Stimulated activated CD8-positive, alpha-beta memory T cell treated with anti-CD3 and anti-CD28 coated beads, Interleukin-2, amount 100 ng/mL, for 48 hours (primary cell): ENCODE data around the gene WNT2.

Experiments used
- DNase-seq, 2 donors: peaks; one replicate each; pipeline ENCODE4 v3.0.0-alpha.2; 2020; ENCODE audit warnings: low read depth in 2 of 2

WNT2 gene

GRCh38 chr7:117322741-117323304 is at the start of gene WNT2:
TSS of gene WNT2 (minus strand) at chr7:117323058. CDS start at chr7:117322989, 69 bp downstream.
- no peak for DNase-seq

GRCh38 chr7:117372073-117372472 is 49.2 kb upstream of the WNT2 start:
- DNase-seq = no peak

GRCh38 chr7:117364339-117365080 is 41.7 kb upstream of the WNT2 start:
- no peak for DNase-seq

GRCh38 chr7:117362294-117362888 is 39.5 kb upstream of the WNT2 start:
- DNase-seq = no peak

- DNase-seq = no peak
Observed at GRCh38 chr7:117350027-117350426, 27.2 kb upstream of the WNT2 start.

- no peak for DNase-seq
Observed at GRCh38 chr7:117349570-117349969, 26.7 kb upstream of the WNT2 start.

GRCh38 chr7:117347962-117348672 is 25.3 kb upstream of the WNT2 start:
- DNase-seq = no peak

- no peak for DNase-seq
Observed at GRCh38 chr7:117347480-117347879, 24.6 kb upstream of the WNT2 start.

GRCh38 chr7:117346161-117346560 is 23.3 kb upstream of the WNT2 start:
- no peak for DNase-seq

- DNase-seq = no peak
Observed at GRCh38 chr7:117338020-117338419, 15.2 kb upstream of the WNT2 start.

GRCh38 chr7:117333168-117333567 is 10.3 kb upstream of the WNT2 start:
- DNase-seq = no peak

GRCh38 chr7:117332031-117332430 is 9.2 kb upstream of the WNT2 start:
- DNase-seq = no peak

- no peak for DNase-seq
Observed at GRCh38 chr7:117325836-117326235, 3.0 kb upstream of the WNT2 start.

- no peak for DNase-seq
Observed at GRCh38 chr7:117324960-117325359, 2.1 kb upstream of the WNT2 start.

GRCh38 chr7:117323851-117324711 is 1.2 kb upstream of the WNT2 start:
- no peak for DNase-seq

GRCh38 chr7:117323305-117323850 is 520 bp upstream of the WNT2 start:
- no peak for DNase-seq

GRCh38 chr7:117320523-117320922 is 2.3 kb downstream of the WNT2 start:
- DNase-seq = no peak

- DNase-seq = no peak
Observed at GRCh38 chr7:117319181-117319580, 3.7 kb downstream of the WNT2 start.

- no peak for DNase-seq
Observed at GRCh38 chr7:117313582-117313981, 9.3 kb downstream of the WNT2 start.

- DNase-seq = no peak
Observed at GRCh38 chr7:117312593-117313580, 10.0 kb downstream of the WNT2 start.
